Esophagus muscularis mucosa (tissue), 3 donors: ENCODE data around the gene ASF1B.

Source experiments
- CTCF ChIP-seq, 3 experiments: fragments of 200-600 bp in 2 of 3; fragments of 450-650 bp in 1 of 3; sonication (generic) in 2 of 3; IDR thresholded peaks; one replicate each; pipeline ENCODE4 v1.5.1; 2017 to 2019; ENCODE audit warnings: antibody characterized with exemption in 3 of 3, mild to moderate bottlenecking in 2 of 3, moderate library complexity in 1 of 3
- POLR2A ChIP-seq: fragments of 450-650 bp; IDR thresholded peaks from one replicate; pipeline ENCODE4 v1.6.1; 2017; ENCODE audit warnings: antibody characterized with exemption, moderate library complexity, mild to moderate bottlenecking, low read depth
- POLR2AphosphoS5 ChIP-seq, 2 donors: sonication (generic); formaldehyde crosslinking; IDR thresholded peaks; one replicate each; pipeline ENCODE4 v1.6.1; 2017; ENCODE audit warnings: antibody characterized with exemption in 2 of 2

- no peak for TF ChIP-seq CTCF (IDR thresholded peaks at IDR 0.05)
- no peak for TF ChIP-seq POLR2AphosphoS5 (IDR thresholded peaks at IDR 0.05)
- no peak for TF ChIP-seq POLR2A
These were observed 22.7 kb upstream of the ASF1B start for GRCh38 chr19:14159059-14159458.
